Measurements from ENCODE around the gene SHH. TPM values are rescaled to one million over a fixed set of nuclear protein-coding genes. Genes with fewer than 3 reads are reported as not detected.
A peak's percentile ranks its signal among the peaks of the same experiment; 100 is the strongest.

The SHH gene
- total RNA-seq, 6 experiments from 2014 or later: not detected

DNA sequence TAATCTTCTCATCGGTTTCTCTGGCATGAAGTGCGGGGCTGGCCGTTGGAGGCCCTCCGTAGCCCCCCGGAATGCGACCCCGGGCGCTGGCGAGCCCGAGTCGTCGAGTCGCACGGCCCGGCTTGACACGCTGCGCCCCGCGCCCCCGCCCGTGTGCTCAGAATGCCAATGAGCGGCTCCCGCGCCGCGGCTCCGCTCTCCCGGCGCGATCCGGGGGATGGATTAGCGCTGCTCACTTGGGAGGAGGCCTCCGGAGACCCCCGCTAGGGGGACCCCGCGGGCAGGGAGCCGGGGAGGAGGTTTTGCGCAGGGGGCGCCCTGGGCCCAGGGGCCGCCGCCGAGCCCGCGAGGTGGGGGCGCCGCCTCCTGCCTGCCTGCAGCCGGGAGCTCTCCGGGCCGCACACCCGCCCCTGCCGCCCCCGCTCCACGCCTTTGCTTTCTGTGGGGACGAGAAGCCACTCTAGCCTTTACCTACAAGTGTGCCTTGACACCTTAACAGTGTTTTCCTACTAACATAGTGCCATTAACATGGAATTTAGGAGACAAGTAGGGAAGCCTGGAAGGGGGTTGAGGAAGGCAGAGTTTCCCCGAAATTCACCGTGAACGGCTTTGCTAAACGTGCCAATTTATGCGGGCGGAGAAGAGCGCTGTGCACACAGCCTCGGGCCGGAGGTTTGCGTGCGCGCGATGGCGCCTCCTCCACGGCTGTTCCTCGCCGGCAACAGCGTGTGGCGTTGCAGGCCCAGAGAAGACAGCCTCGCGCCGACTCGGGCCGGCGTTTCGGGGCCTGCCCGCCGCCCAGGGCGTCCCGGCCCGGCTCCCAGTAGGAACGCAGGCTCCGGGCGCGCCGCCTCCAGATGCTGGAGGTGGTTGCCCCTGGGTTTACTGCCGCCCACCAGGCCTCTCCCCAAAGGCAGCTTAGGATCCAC, 7.1 kb downstream of the SHH start:
- Mint-ChIP-seq H3K36me3 (ENCODE audit: low read depth) (no peaks in the 10 kb centered on the region), H3K4me1 (ENCODE audit: low read depth) (no peaks in the 10 kb centered on the region), H3K27ac (no peak overlapping the region), H3K4me3 (peak overlapping the region; percentile 67), H3K27me3 (ENCODE audit: insufficient read depth) (peaks cover 27% of the 10 kb centered on the region), H3K9me3 (no peaks in the 10 kb centered on the region)
- TF ChIP-seq, protein P1, sequence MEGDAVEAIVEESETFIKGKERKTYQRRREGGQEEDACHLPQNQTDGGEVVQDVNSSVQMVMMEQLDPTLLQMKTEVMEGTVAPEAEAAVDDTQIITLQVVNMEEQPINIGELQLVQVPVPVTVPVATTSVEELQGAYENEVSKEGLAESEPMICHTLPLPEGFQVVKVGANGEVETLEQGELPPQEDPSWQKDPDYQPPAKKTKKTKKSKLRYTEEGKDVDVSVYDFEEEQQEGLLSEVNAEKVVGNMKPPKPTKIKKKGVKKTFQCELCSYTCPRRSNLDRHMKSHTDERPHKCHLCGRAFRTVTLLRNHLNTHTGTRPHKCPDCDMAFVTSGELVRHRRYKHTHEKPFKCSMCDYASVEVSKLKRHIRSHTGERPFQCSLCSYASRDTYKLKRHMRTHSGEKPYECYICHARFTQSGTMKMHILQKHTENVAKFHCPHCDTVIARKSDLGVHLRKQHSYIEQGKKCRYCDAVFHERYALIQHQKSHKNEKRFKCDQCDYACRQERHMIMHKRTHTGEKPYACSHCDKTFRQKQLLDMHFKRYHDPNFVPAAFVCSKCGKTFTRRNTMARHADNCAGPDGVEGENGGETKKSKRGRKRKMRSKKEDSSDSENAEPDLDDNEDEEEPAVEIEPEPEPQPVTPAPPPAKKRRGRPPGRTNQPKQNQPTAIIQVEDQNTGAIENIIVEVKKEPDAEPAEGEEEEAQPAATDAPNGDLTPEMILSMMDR (IDR thresholded peaks at IDR 0.05): peak; percentile 68
- peak; percentile 16 for DNase-seq

DNA sequence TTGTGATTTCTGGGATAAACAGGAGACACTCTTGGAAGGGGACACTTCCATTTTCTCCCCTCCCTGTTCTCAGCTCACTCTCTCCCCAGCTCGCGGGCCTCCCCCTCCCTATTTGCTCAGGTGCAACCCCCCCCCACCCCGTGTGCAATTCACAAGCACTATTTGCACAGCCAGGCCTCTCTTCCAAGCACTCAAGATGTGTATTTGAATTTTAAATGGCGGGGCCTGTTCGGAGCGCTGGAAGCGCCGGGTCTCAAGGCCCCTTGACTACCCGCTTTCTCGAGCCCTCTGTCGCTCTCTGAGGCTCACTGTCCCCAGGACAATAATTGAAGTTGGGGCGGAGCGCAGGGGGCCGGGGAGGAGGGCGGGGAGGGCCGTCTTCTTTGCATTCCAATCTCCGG, 7.8 kb downstream of the SHH start:
- no peak overlapping the region for H3K27ac Mint-ChIP-seq
- H3K9me3 Mint-ChIP-seq: no peaks in the 10 kb centered on the region
- peak overlapping the region; percentile 37; the same call in 1 of the 2 replicates for H3K4me3 Mint-ChIP-seq
- no peaks in the 10 kb centered on the region for H3K36me3 Mint-ChIP-seq (ENCODE audit: low read depth)
- peaks cover 32% of the 10 kb centered on the region for H3K27me3 Mint-ChIP-seq (ENCODE audit: insufficient read depth)
- no peak for DNase-seq
- no peaks in the 10 kb centered on the region for H3K4me1 Mint-ChIP-seq (ENCODE audit: low read depth)
- TF ChIP-seq, protein P1 (IDR thresholded peaks at IDR 0.05): no peak

DNA sequence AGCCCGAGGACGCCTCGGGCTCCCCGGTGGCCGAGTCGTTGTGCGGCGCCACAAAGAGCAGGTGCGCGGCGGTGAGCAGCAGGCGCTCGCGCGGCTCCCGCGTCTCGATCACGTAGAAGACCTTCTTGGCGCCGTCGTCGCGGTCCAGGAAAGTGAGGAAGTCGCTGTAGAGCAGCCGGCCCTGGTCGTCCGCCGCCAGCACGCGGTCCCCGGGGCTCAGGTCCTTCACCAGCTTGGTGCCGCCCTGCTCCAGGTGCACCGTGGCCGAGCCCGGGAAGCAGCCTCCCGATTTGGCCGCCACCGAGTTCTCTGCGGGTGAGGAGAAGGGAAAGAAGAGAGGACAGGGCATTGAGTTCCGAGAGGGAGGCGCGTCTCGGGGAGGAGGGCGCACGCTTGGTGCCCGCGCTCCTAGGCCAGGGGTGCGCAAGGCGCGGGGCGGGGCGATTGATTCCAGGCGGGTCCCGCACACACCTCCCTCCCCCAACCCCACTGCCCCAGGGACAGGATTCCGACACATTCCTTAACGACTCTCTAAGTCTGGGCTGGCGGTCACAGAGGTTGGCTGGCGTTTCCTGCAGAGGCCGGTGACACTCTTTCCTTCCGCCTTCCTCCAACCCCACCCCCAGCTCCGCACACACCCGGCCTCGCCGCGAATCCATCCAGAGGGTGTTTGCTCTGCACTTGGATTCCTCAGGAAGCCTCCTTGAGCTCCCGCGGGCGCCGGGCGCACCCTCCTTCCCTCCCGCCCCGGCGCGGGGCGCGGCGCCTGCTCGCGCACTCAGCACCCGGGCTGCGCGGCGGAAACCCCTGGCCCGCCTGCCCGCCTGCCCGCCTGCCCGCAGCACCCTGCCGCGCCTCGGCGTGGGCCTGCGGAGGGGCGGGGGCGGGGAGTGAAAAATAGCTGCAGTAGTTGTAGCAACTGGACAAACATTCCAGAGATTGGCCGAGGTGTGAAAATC, 8.6 kb downstream of the SHH start:
- Mint-ChIP-seq H3K4me3 (peak overlapping the region; percentile 62), H3K4me1 (ENCODE audit: low read depth) (no peaks in the 10 kb centered on the region), H3K9me3 (no peaks in the 10 kb centered on the region), H3K27ac (no peak overlapping the region), H3K27me3 (ENCODE audit: insufficient read depth) (peaks cover 28% of the 10 kb centered on the region), H3K36me3 (ENCODE audit: low read depth) (no peaks in the 10 kb centered on the region)
- TF ChIP-seq, protein P1 (IDR thresholded peaks at IDR 0.05): no peak
- no peak for DNase-seq

DNA sequence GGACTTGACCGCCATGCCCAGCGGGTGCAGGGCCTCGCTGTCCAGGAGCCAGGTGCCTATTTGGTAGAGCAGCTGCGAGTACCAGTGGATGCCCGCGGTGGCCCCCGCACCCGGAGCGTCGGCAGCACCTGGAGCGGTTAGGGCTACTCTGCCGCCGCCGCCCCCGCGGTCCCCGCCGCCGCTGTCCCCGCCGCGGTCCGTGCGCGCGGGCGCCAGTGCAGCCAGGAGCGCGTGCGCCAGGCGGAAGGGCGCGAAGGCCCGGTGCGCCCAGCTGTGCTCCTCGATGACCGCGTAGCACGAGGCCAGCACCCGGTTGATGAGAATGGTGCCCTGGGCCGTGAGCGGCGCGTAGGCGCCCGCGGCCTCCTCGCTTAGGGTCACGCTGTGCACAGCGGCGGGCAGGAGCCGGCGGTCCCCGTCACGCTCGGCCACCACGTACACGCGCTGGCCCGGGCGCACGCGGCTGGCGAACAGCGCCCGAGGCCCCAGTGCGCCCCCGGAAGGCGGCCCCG, 9.3 kb downstream of the SHH start:
- no peaks in the 10 kb centered on the region for H3K36me3 Mint-ChIP-seq (ENCODE audit: low read depth)
- peaks cover 32% of the 10 kb centered on the region for H3K27me3 Mint-ChIP-seq (ENCODE audit: insufficient read depth)
- DNase-seq: no peak
- TF ChIP-seq, protein P1 (IDR thresholded peaks at IDR 0.05): no peak
- H3K4me3 Mint-ChIP-seq: no peak overlapping the region
- H3K9me3 Mint-ChIP-seq: no peaks in the 10 kb centered on the region
- H3K27ac Mint-ChIP-seq: no peak overlapping the region
- H3K4me1 Mint-ChIP-seq (ENCODE audit: low read depth): no peaks in the 10 kb centered on the region

DNA sequence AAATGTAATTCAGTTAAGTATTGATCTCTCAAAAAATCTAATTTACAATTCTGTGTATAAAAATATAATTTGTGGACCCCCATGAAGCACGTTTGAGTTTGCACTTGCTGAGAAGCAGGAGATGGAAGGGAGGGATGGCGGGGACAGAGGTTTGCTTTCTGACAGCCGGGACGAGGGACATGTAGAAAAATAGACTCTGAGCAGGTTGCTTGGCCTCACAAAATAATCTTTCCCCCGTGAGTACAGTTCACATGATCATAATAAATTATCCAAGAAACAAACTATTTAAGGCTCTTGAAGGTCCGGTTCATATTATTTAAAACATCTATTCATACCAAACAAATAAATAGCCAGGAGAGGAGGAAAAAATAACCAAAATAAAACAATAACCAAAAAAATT, 10.0 kb downstream of the SHH start:
- H3K27me3 Mint-ChIP-seq (ENCODE audit: insufficient read depth): peaks cover 27% of the 10 kb centered on the region
- DNase-seq: no peak
- TF ChIP-seq, protein P1 (IDR thresholded peaks at IDR 0.05): no peak
- no peak overlapping the region for H3K4me3 Mint-ChIP-seq
- H3K9me3 Mint-ChIP-seq: no peaks in the 10 kb centered on the region
- no peak overlapping the region for H3K27ac Mint-ChIP-seq
- H3K4me1 Mint-ChIP-seq (ENCODE audit: low read depth): no peaks in the 10 kb centered on the region
- no peaks in the 10 kb centered on the region for H3K36me3 Mint-ChIP-seq (ENCODE audit: low read depth)

Measured in HFFc6 (cell line).